GM18909 (cell line): Measurements from ENCODE around the gene RHEB.
A peak's percentile ranks its signal among the peaks of the same experiment; 100 is the strongest.

Experiments
- ATAC-seq: cut with Tn5 transposase; IDR thresholded peaks from one replicate; pipeline ENCODE4 v1.9.1; 2021; ENCODE audit warnings: mild to moderate bottlenecking; ENCODE audit not compliant: unreplicated experiment, poor library complexity

Gene RHEB

GRCh38 chr7:151519765-151520418 lies at the start of gene RHEB:
RHEB (minus strand) TSS chr7:151519895; CDS start chr7:151519511, 384 bp downstream.
- ATAC-seq: peak; percentile 81

GRCh38 chr7:151566897-151567320 lies 47.2 kb upstream of the RHEB start:
- ATAC-seq: no peak

- no peak for ATAC-seq
These were observed 45.8 kb upstream of the RHEB start for GRCh38 chr7:151565541-151565940.

GRCh38 chr7:151560243-151560642 lies 40.5 kb upstream of the RHEB start:
- no peak for ATAC-seq

GRCh38 chr7:151559557-151560183 lies 40.0 kb upstream of the RHEB start:
- no peak for ATAC-seq

GRCh38 chr7:151558575-151558974 lies 38.9 kb upstream of the RHEB start:
- ATAC-seq: no peak

GRCh38 chr7:151556592-151556991 lies 36.9 kb upstream of the RHEB start:
- no peak for ATAC-seq

- ATAC-seq: no peak
These were observed 33.7 kb upstream of the RHEB start for GRCh38 chr7:151553356-151553755.

GRCh38 chr7:151552352-151553028 lies 32.8 kb upstream of the RHEB start:
- ATAC-seq: no peak

- no peak for ATAC-seq
These were observed 32.1 kb upstream of the RHEB start for GRCh38 chr7:151551820-151552219.

- ATAC-seq: no peak
These were observed 31.1 kb upstream of the RHEB start for GRCh38 chr7:151550656-151551286.

GRCh38 chr7:151549644-151550043 lies 29.9 kb upstream of the RHEB start:
- no peak for ATAC-seq

- no peak for ATAC-seq
These were observed 29.4 kb upstream of the RHEB start for GRCh38 chr7:151549083-151549482.

- ATAC-seq: no peak
These were observed 24.5 kb upstream of the RHEB start for GRCh38 chr7:151544183-151544582.

GRCh38 chr7:151542606-151543130 lies 23.0 kb upstream of the RHEB start:
- no peak for ATAC-seq

GRCh38 chr7:151541709-151542499 lies 22.2 kb upstream of the RHEB start:
- ATAC-seq: no peak

GRCh38 chr7:151540146-151540545 lies 20.5 kb upstream of the RHEB start:
- ATAC-seq: no peak

GRCh38 chr7:151539088-151539671 lies 19.5 kb upstream of the RHEB start:
- ATAC-seq: peak; percentile 77

- no peak for ATAC-seq
These were observed 18.3 kb upstream of the RHEB start for GRCh38 chr7:151537818-151538561.
